Ascending aorta (tissue), 2 donors: ENCODE measurements around the gene FOXA2. TPM values are rescaled to one million over a fixed set of nuclear protein-coding genes. Genes with fewer than 3 reads are reported as not detected.
"Not testable (repeated sequence)": the region's sequence is repeated elsewhere in the genome, so short reads cannot be mapped to it uniquely, and the experiment has no call there.

Experiments used
- DNase-seq, 2 donors: peaks; one replicate each; pipeline ENCODE4 v3.0.0-alpha.2; 2019; ENCODE audit warnings: low spot score in 2 of 2
- H3K27ac ChIP-seq, 2 donors: fragments of 200-600 bp; sonication (generic); one replicate each; pipeline ENCODE4 v1.5.1; 2016 to 2017; ENCODE audit warnings: mild to moderate bottlenecking in 1 of 2
- H3K27me3 ChIP-seq: fragments of 200-600 bp; sonication (generic); one replicate; pipeline ENCODE4 v1.5.1; 2017
- H3K36me3 ChIP-seq, 2 donors: fragments of 200-600 bp; sonication (generic); one replicate each; pipeline ENCODE4 v1.5.1; 2016
- H3K4me1 ChIP-seq, 2 donors: fragments of 200-600 bp; sonication (generic); one replicate each; pipeline ENCODE4 v1.5.1; 2016 to 2017; ENCODE audit warnings: mild to moderate bottlenecking in 1 of 2
- H3K4me3 ChIP-seq, 2 donors: fragments of 200-600 bp; sonication (generic); one replicate each; pipeline ENCODE4 v1.5.1; 2016 to 2017; ENCODE audit warnings: mild to moderate bottlenecking in 1 of 2
- H3K9me3 ChIP-seq, 2 donors: fragments of 200-600 bp; sonication (generic); one replicate each; pipeline ENCODE4 v1.5.1; 2016
- CTCF ChIP-seq, 3 experiments: fragments of 200-600 bp in 2 of 3; fragments of 450-650 bp in 1 of 3; sonication (generic) in 2 of 3; IDR thresholded peaks; one replicate each; pipeline ENCODE4 v1.5.1; 2016 to 2019; ENCODE audit warnings: antibody characterized with exemption in 3 of 3, mild to moderate bottlenecking in 1 of 3, moderate library complexity in 1 of 3
- intact Hi-C: fragments of 100-400 bp; cut with DNase I; formaldehyde crosslinking; loops from one replicate; pipeline ENCODE4 v1.15.1; 2023
- total RNA-seq: library from RNA; depleted of rRNA; stranded (reverse); fragments of >200 nt; gene quantifications from one replicate; pipeline ENCODE4 v1.1.0, GENCODE V29; 2016

The FOXA2 gene
- total RNA-seq, 1 donor from 2014 or later: not detected

- no peaks in the 10 kb centered on the region for H3K27me3 ChIP-seq
Observed at GRCh38 chr20:22555791-22556564, 28.4 kb downstream of the FOXA2 start.

GRCh38 chr20:22554391-22554790, 30.0 kb downstream of the FOXA2 start:
- intact Hi-C loops: no loop called here
- no peak for DNase-seq
- H3K27me3 ChIP-seq: no peaks in the 10 kb centered on the region

More at GRCh38 chr20:22555791-22556564, 28.4 kb downstream of the FOXA2 start:
- Histone ChIP-seq H3K9me3 (no peaks in the 10 kb centered on the region), H3K36me3 (no peaks in the 10 kb centered on the region), H3K4me3 (no peak overlapping the region), H3K4me1 (no peaks in the 10 kb centered on the region), H3K27ac (no peak overlapping the region)
- intact Hi-C loops: no loop called here
- no peak for DNase-seq
- no peak for TF ChIP-seq CTCF (IDR thresholded peaks at IDR 0.05)

GRCh38 chr20:22550514-22550913, 33.9 kb downstream of the FOXA2 start:
- intact Hi-C loops, H3K4me1 ChIP-seq, H3K27ac ChIP-seq: not testable (repeated sequence)

More at GRCh38 chr20:22554391-22554790, 30.0 kb downstream of the FOXA2 start:
- H3K9me3 ChIP-seq: no peaks in the 10 kb centered on the region
- H3K4me1 ChIP-seq: no peaks in the 10 kb centered on the region
- no peak overlapping the region for H3K27ac ChIP-seq
- H3K4me3 ChIP-seq: no peak overlapping the region
- H3K36me3 ChIP-seq: no peaks in the 10 kb centered on the region
- TF ChIP-seq CTCF (IDR thresholded peaks at IDR 0.05): no peak

GRCh38 chr20:22548040-22548439, 36.3 kb downstream of the FOXA2 start:
- no peak for DNase-seq
- H3K27me3 ChIP-seq: no peaks in the 10 kb centered on the region
- TF ChIP-seq CTCF (IDR thresholded peaks at IDR 0.05): no peak
- no peak overlapping the region for H3K27ac ChIP-seq
- H3K36me3 ChIP-seq: no peaks in the 10 kb centered on the region
- H3K4me1 ChIP-seq: no peaks in the 10 kb centered on the region
- no peaks in the 10 kb centered on the region for H3K9me3 ChIP-seq
- H3K4me3 ChIP-seq: no peak overlapping the region
- intact Hi-C loops: no loop called here

More at GRCh38 chr20:22550514-22550913, 33.9 kb downstream of the FOXA2 start:
- not testable (repeated sequence) for H3K9me3 ChIP-seq, H3K36me3 ChIP-seq, DNase-seq, H3K27me3 ChIP-seq, H3K4me3 ChIP-seq

- Histone ChIP-seq H3K36me3 (no peaks in the 10 kb centered on the region), H3K27ac (no peak overlapping the region), H3K4me3 (no peak overlapping the region), H3K9me3 (no peaks in the 10 kb centered on the region), H3K27me3 (no peaks in the 10 kb centered on the region), H3K4me1 (no peaks in the 10 kb centered on the region)
- no peak for DNase-seq
- intact Hi-C loops: no loop called here
- TF ChIP-seq CTCF (IDR thresholded peaks at IDR 0.05): no peak
Observed at GRCh38 chr20:22546344-22546743, 38.0 kb downstream of the FOXA2 start.

GRCh38 chr20:22545045-22545444, 39.3 kb downstream of the FOXA2 start:
- intact Hi-C loops: no loop called here
- Histone ChIP-seq H3K27me3 (no peaks in the 10 kb centered on the region), H3K4me3 (no peak overlapping the region), H3K9me3 (no peaks in the 10 kb centered on the region), H3K4me1 (no peaks in the 10 kb centered on the region), H3K27ac (no peak overlapping the region), H3K36me3 (no peaks in the 10 kb centered on the region)
- no peak for TF ChIP-seq CTCF (IDR thresholded peaks at IDR 0.05)
- DNase-seq: no peak
